CD4-positive, alpha-beta T cell treated with Interleukin-17A for 1 hour (primary cell): ENCODE data around the gene FTHL17.

Experiments
- DNase-seq: peaks from one replicate; pipeline ENCODE4 v3.0.0-alpha.2; 2020

FTHL17 gene

GRCh38 chrX:31071725-31072124 lies at the start of gene FTHL17:
FTHL17 (minus strand) TSS chrX:31072041; CDS start chrX:31071953, 88 bp downstream.
- DNase-seq, result no peak

- DNase-seq, result no peak
Measured at GRCh38 chrX:31117266-31117665, 45.4 kb upstream of the FTHL17 start.

GRCh38 chrX:31115398-31115797 lies 43.6 kb upstream of the FTHL17 start:
- no peak for DNase-seq

- no peak for DNase-seq
Measured at GRCh38 chrX:31114858-31115257, 43.0 kb upstream of the FTHL17 start.

- DNase-seq, result no peak
Measured at GRCh38 chrX:31112226-31112999, 40.6 kb upstream of the FTHL17 start.

GRCh38 chrX:31110657-31111056 lies 38.8 kb upstream of the FTHL17 start:
- no peak for DNase-seq

GRCh38 chrX:31099536-31100090 lies 27.8 kb upstream of the FTHL17 start:
- no peak for DNase-seq

- no peak for DNase-seq
Measured at GRCh38 chrX:31098079-31098478, 26.2 kb upstream of the FTHL17 start.

- DNase-seq, result no peak
Measured at GRCh38 chrX:31093639-31093975, 21.8 kb upstream of the FTHL17 start.

- no peak for DNase-seq
Measured at GRCh38 chrX:31092970-31093638, 21.3 kb upstream of the FTHL17 start.

GRCh38 chrX:31092476-31092875 lies 20.6 kb upstream of the FTHL17 start:
- no peak for DNase-seq

- DNase-seq, result no peak
Measured at GRCh38 chrX:31091819-31092218, 20.0 kb upstream of the FTHL17 start.

- DNase-seq, result no peak
Measured at GRCh38 chrX:31074522-31074921, 2.7 kb upstream of the FTHL17 start.

GRCh38 chrX:31071262-31071661 lies 579 bp downstream of the FTHL17 start:
- DNase-seq, result no peak

- DNase-seq, result peak; percentile 1
Measured at GRCh38 chrX:31070057-31070468, 1.8 kb downstream of the FTHL17 start.

- no peak for DNase-seq
Measured at GRCh38 chrX:31063114-31063513, 8.7 kb downstream of the FTHL17 start.

- DNase-seq, result no peak
Measured at GRCh38 chrX:31061091-31061490, 10.8 kb downstream of the FTHL17 start.

- DNase-seq, result no peak
Measured at GRCh38 chrX:31060016-31060415, 11.8 kb downstream of the FTHL17 start.

- DNase-seq, result no peak
Measured at GRCh38 chrX:31058284-31058683, 13.6 kb downstream of the FTHL17 start.

- no peak for DNase-seq
Measured at GRCh38 chrX:31057691-31058090, 14.2 kb downstream of the FTHL17 start.

- DNase-seq, result no peak
Measured at GRCh38 chrX:31057291-31057690, 14.6 kb downstream of the FTHL17 start.

- DNase-seq, result no peak
Measured at GRCh38 chrX:31053621-31054020, 18.2 kb downstream of the FTHL17 start.

GRCh38 chrX:31039327-31039711 lies 32.5 kb downstream of the FTHL17 start:
- no peak for DNase-seq

GRCh38 chrX:31038575-31039326 lies 33.1 kb downstream of the FTHL17 start:
- DNase-seq, result peak; percentile 3
